DND-41 (cell line): ENCODE data around the gene KIFC3.
"Not testable (repeated sequence)": the region's sequence is repeated elsewhere in the genome, so short reads cannot be mapped to it uniquely, and the experiment has no call there.

Experiments
- EZH2 ChIP-seq: IDR thresholded peaks from 3 replicates; pipeline ENCODE4 v1.6.1; 2012; ENCODE audit warnings: borderline replicate concordance, low read depth, mild to moderate bottlenecking, moderate library complexity, low read length, inconsistent platforms; ENCODE audit not compliant: severe bottlenecking
- TF ChIP-seq, protein P1 (sequence below): IDR thresholded peaks from 2 replicates; pipeline ENCODE4 v1.5.1; 2012; ENCODE audit warnings: borderline replicate concordance, low read length, moderate library complexity, mild to moderate bottlenecking; ENCODE audit not compliant: poor library complexity, severe bottlenecking; ENCODE audit errors: extremely low read depth

DNA sequence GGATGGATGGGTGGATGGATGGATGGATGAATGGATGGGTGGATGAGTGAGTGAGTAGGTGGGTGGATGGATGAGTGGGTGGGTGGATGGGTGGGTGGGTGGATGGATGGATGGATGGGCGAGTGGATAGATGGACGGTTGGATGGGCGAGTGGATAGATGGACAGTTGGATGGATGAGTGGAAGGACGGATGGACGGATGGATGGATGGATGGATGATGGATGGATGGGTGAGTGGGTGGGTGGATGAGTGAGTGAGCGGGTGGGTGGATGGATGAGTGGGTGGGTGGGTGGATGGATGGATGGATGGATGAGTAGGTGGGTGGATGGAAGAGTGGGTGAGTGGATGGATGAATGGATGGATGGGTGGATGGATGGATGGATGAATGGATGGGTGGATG is 72.4 kb downstream of the KIFC3 start:
- TF ChIP-seq, protein P1, sequence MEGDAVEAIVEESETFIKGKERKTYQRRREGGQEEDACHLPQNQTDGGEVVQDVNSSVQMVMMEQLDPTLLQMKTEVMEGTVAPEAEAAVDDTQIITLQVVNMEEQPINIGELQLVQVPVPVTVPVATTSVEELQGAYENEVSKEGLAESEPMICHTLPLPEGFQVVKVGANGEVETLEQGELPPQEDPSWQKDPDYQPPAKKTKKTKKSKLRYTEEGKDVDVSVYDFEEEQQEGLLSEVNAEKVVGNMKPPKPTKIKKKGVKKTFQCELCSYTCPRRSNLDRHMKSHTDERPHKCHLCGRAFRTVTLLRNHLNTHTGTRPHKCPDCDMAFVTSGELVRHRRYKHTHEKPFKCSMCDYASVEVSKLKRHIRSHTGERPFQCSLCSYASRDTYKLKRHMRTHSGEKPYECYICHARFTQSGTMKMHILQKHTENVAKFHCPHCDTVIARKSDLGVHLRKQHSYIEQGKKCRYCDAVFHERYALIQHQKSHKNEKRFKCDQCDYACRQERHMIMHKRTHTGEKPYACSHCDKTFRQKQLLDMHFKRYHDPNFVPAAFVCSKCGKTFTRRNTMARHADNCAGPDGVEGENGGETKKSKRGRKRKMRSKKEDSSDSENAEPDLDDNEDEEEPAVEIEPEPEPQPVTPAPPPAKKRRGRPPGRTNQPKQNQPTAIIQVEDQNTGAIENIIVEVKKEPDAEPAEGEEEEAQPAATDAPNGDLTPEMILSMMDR: not testable (repeated sequence)
- TF ChIP-seq EZH2: not testable (repeated sequence)
